Hepatocyte (in vitro differentiated cells): ENCODE data around the gene MOB4. TPM values are rescaled to one million over a fixed set of nuclear protein-coding genes. Genes with fewer than 3 reads are reported as not detected.

ENCODE experiments used
- DNase-seq: peaks from one replicate; pipeline ENCODE4 v3.0.0-alpha.2; 2016; ENCODE audit warnings: low spot score
- H2AFZ ChIP-seq: fragments of 200-600 bp; sonication (generic); 2 replicates; pipeline ENCODE4 v1.6.0; 2016; ENCODE audit warnings: antibody characterized with exemption, mild to moderate bottlenecking
- H3K27ac ChIP-seq: fragments of 200-600 bp; sonication (generic); 2 replicates; pipeline ENCODE4 v1.5.1; 2016; ENCODE audit warnings: mild to moderate bottlenecking
- H3K27me3 ChIP-seq: fragments of 200-600 bp; sonication (generic); 2 replicates; pipeline ENCODE4 v1.6.1; 2016
- H3K36me3 ChIP-seq: fragments of 200-600 bp; sonication (generic); replicated peaks from 2 replicates; pipeline ENCODE4 v1.5.1; 2016; ENCODE audit warnings: low read depth; ENCODE audit not compliant: insufficient read depth
- H3K4me1 ChIP-seq: fragments of 200-600 bp; sonication (generic); 2 replicates; pipeline ENCODE4 v1.5.1; 2016; ENCODE audit warnings: mild to moderate bottlenecking, moderate library complexity; ENCODE audit not compliant: insufficient read depth
- H3K4me2 ChIP-seq: fragments of 200-600 bp; sonication (generic); 2 replicates; pipeline ENCODE4 v1.6.0; 2016
- H3K4me3 ChIP-seq: fragments of 200-600 bp; sonication (generic); 2 replicates; pipeline ENCODE4 v1.5.1; 2016; ENCODE audit warnings: mild to moderate bottlenecking
- H3K79me2 ChIP-seq: fragments of 200-600 bp; sonication (generic); 2 replicates; pipeline ENCODE4 v1.6.0; 2017; ENCODE audit warnings: mild to moderate bottlenecking
- H3K9me2 ChIP-seq: fragments of 200-600 bp; sonication (generic); replicated peaks from 2 replicates; pipeline ENCODE4 v1.6.0; 2017; ENCODE audit warnings: mild to moderate bottlenecking; ENCODE audit not compliant: insufficient read depth
- H3K9me3 ChIP-seq: fragments of 200-600 bp; sonication (generic); 2 replicates; pipeline ENCODE4 v1.5.1; 2016; ENCODE audit warnings: low read depth, mild to moderate bottlenecking
- H4K20me1 ChIP-seq: fragments of 200-600 bp; sonication (generic); 2 replicates; pipeline ENCODE4 v1.6.0; 2016; ENCODE audit warnings: mild to moderate bottlenecking; ENCODE audit not compliant: insufficient read depth, poor library complexity, severe bottlenecking
- EZH2 ChIP-seq: fragments of 200-600 bp; sonication (generic); IDR thresholded peaks from 2 replicates; pipeline ENCODE4 v1.6.1; 2016; ENCODE audit warnings: antibody characterized with exemption, mild to moderate bottlenecking, borderline replicate concordance
- EZH2phosphoT487 ChIP-seq: fragments of 200-600 bp; sonication (generic); IDR thresholded peaks from one replicate; pipeline ENCODE4 v1.6.1; 2018; ENCODE audit warnings: antibody characterized with exemption, mild to moderate bottlenecking, low read depth, moderate library complexity; ENCODE audit not compliant: unreplicated experiment, severe bottlenecking
- WGBS: methylation state at CpG from one replicate; pipeline ENCODE4 v1.1.6; 2016; ENCODE audit warnings: low lambda C conversion rate; ENCODE audit errors: missing lambda C conversion rate; 5-methylcytosine and 5-hydroxymethylcytosine counted together
- polyA plus RNA-seq: library from polyadenylated mRNA; unstranded; fragments of >200 nt; fragmentation: Nextera tagmentation; extraction: Ambion mirVana; gene quantifications from 2 replicates; pipeline ENCODE4 v1.2.1, GENCODE V29; 2016
- total RNA-seq: library from RNA; depleted of rRNA; stranded (reverse); fragments of >200 nt; gene quantifications from 2 replicates; pipeline ENCODE4 v1.2.3, GENCODE V29; 2014
- TF ChIP-seq, protein P1 (sequence below): fragments of 200-600 bp; sonication (generic); IDR thresholded peaks from 2 replicates; pipeline ENCODE4 v1.5.1; 2016; ENCODE audit warnings: antibody characterized with exemption, mild to moderate bottlenecking; ENCODE audit not compliant: poor library complexity

The MOB4 gene
- total and polyA plus RNA-seq, 2 experiments from 2014 or later, result 44.1 to 50.1 TPM

DNA sequence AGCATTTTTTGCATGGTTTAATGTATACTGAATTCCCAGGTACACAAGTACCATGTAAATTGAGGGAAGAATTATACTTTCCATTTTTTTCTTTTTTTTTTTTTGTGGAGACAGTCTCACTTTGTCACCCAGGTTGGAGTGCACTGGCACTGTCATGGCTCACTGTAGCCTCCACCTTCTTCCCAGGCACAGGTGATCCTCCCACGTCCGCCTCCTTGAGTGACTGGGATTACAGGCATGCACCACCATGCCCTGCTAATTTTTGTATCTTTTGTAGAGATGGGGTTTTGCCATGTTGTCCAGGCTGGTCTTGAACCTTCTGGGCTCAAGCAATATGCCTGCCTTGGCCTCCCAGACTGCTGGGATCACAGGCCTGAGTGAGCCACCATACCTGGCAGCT lies 11.9 kb upstream of the MOB4 start:
- H3K79me2 ChIP-seq, result peaks cover 55% of the 10 kb centered on the region
- H2AFZ ChIP-seq, result no peak overlapping the region
- no peak overlapping the region for H3K27ac ChIP-seq
- no peaks in the 10 kb centered on the region for H3K36me3 ChIP-seq
- TF ChIP-seq, protein P1, sequence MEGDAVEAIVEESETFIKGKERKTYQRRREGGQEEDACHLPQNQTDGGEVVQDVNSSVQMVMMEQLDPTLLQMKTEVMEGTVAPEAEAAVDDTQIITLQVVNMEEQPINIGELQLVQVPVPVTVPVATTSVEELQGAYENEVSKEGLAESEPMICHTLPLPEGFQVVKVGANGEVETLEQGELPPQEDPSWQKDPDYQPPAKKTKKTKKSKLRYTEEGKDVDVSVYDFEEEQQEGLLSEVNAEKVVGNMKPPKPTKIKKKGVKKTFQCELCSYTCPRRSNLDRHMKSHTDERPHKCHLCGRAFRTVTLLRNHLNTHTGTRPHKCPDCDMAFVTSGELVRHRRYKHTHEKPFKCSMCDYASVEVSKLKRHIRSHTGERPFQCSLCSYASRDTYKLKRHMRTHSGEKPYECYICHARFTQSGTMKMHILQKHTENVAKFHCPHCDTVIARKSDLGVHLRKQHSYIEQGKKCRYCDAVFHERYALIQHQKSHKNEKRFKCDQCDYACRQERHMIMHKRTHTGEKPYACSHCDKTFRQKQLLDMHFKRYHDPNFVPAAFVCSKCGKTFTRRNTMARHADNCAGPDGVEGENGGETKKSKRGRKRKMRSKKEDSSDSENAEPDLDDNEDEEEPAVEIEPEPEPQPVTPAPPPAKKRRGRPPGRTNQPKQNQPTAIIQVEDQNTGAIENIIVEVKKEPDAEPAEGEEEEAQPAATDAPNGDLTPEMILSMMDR, result no peak
- TF ChIP-seq EZH2 (no peak), EZH2phosphoT487 (no peak)
- no peak for DNase-seq
- WGBS, result 92% methylated on average over 2 of the region's 2 CpGs
- no peaks in the 10 kb centered on the region for H3K9me3 ChIP-seq
- no peaks in the 10 kb centered on the region for H3K27me3 ChIP-seq
- H3K4me1 ChIP-seq, result peaks cover 13% of the 10 kb centered on the region
- no peak overlapping the region for H3K4me3 ChIP-seq
- no peak overlapping the region for H3K4me2 ChIP-seq
- H3K9me2 ChIP-seq, result no peaks in the 10 kb centered on the region
- H4K20me1 ChIP-seq, result peaks cover 5% of the 10 kb centered on the region

DNA sequence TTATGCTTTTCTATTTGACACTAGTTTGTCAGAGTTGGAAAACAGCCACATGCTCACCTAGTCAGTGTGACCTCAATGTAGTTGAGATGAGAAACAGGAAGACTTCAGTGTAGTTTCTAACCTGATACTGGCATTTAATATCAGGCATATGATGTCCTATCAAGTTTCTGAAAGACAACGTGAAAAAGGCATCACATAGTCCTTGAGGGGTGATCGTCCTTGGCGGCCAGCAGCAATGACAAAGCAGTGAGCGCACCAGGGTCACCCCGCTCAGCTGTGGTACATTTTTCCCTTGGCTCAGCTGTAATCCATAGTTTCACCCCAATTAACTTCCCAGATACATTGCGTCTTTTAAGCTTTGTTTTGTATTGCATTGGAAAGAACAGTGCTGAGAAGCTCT lies 11.4 kb upstream of the MOB4 start:
- TF ChIP-seq, protein P1, result no peak
- TF ChIP-seq EZH2 (no peak), EZH2phosphoT487 (no peak)
- peaks cover 13% of the 10 kb centered on the region for H3K4me1 ChIP-seq
- no peak overlapping the region for H3K4me2 ChIP-seq
- H3K9me2 ChIP-seq, result no peaks in the 10 kb centered on the region
- WGBS, result 98% methylated on average over 6 of the region's 6 CpGs
- peaks cover 4% of the 10 kb centered on the region for H4K20me1 ChIP-seq
- H3K36me3 ChIP-seq, result no peaks in the 10 kb centered on the region
- H3K9me3 ChIP-seq, result no peaks in the 10 kb centered on the region
- H3K4me3 ChIP-seq, result no peak overlapping the region
- DNase-seq, result no peak
- H2AFZ ChIP-seq, result no peak overlapping the region
- H3K27ac ChIP-seq, result no peak overlapping the region
- H3K27me3 ChIP-seq, result no peaks in the 10 kb centered on the region
- H3K79me2 ChIP-seq, result peaks cover 50% of the 10 kb centered on the region

DNA sequence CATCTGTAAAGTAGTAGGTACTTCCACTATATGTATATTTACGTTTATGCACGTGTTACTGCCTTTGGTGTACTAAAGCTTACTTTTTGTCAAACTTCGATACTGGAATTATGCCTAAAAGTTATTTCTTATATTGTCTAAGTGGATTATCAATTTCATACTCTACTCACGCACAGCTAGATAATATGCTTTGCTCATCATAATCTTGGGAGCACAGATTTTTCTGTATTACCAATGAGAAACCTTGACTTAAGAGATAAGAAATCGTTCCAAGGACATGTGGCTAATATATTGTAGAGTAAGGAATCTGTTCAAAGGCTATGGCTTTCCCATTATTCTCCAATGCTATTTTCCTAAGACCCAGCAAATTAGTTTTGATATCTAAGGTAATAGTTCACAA lies 9.2 kb upstream of the MOB4 start:
- H4K20me1 ChIP-seq, result peaks cover 4% of the 10 kb centered on the region
- H3K4me3 ChIP-seq, result no peak overlapping the region
- no peak overlapping the region for H2AFZ ChIP-seq
- H3K4me2 ChIP-seq, result no peak overlapping the region
- H3K27ac ChIP-seq, result no peak overlapping the region
- no peaks in the 10 kb centered on the region for H3K9me3 ChIP-seq
- no peak for DNase-seq
- peaks cover 9% of the 10 kb centered on the region for H3K4me1 ChIP-seq
- peaks cover 38% of the 10 kb centered on the region for H3K79me2 ChIP-seq
- H3K9me2 ChIP-seq, result no peaks in the 10 kb centered on the region
- no peaks in the 10 kb centered on the region for H3K27me3 ChIP-seq
- WGBS, result 88% methylated on average over 5 of the region's 5 CpGs
- no peaks in the 10 kb centered on the region for H3K36me3 ChIP-seq
- no peak for TF ChIP-seq EZH2
- TF ChIP-seq, protein P1, result no peak
- no peak for TF ChIP-seq EZH2phosphoT487

DNA sequence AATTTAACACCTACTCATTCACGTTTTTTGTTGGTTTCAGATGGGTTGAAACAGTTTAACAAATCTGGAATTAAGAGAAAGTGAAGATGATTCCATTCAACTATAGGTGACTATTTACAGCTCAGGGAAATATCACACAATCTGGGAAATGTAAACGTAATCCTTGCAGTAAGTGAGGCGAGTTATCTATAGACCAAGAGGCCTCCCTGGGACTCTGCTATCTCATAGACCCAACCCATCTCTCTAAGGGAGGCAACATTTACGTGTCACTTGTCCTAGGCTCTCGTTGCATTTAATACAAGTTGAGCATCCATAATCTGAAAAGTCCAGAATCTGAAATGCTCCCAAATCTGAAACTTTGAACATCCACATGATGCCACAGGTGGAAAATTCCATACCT lies 2.0 kb upstream of the MOB4 start:
- DNase-seq, result no peak
- Histone ChIP-seq H3K4me1 (peaks cover 15% of the 10 kb centered on the region), H3K79me2 (peaks cover 30% of the 10 kb centered on the region), H3K9me3 (no peaks in the 10 kb centered on the region), H3K36me3 (no peaks in the 10 kb centered on the region), H3K27me3 (no peaks in the 10 kb centered on the region), H4K20me1 (peaks cover 7% of the 10 kb centered on the region), H3K27ac (no peak overlapping the region), H3K9me2 (no peaks in the 10 kb centered on the region), H3K4me2 (no peak overlapping the region), H2AFZ (no peak overlapping the region), H3K4me3 (no peak overlapping the region)
- 79% methylated on average over 5 of the region's 5 CpGs for WGBS
- TF ChIP-seq, protein P1, result no peak
- TF ChIP-seq EZH2 (no peak), EZH2phosphoT487 (no peak)
